OCI-LY1 (cell line): Measurements from ENCODE around the gene VAV3.

Experiments used
- CTCF ChIP-seq: fragments of 200-600 bp; sonication (generic), shearing (Covaris generic); IDR thresholded peaks from 2 replicates; pipeline ENCODE4 v1.5.1; 2017; ENCODE audit warnings: mild to moderate bottlenecking, antibody characterized with exemption, low read length, moderate library complexity, mixed read lengths
- EZH2 ChIP-seq: fragments of 200-600 bp; sonication (generic), shearing (Covaris generic); IDR thresholded peaks from 2 replicates; pipeline ENCODE4 v1.8.0; 2017; ENCODE audit warnings: borderline replicate concordance, mixed run types, mild to moderate bottlenecking, antibody characterized with exemption, low read length, moderate library complexity, mixed read lengths

- TF ChIP-seq CTCF (no peak), EZH2 (no peak)
Observed at GRCh38 chr1:107668762-107669161, 296.2 kb downstream of the VAV3 start.
